ENCODE results near the gene PEG3. TPM values are rescaled to one million over a fixed set of nuclear protein-coding genes. Genes with fewer than 3 reads are reported as not detected.

The PEG3 gene
- total RNA-seq, 2 donors from 2014 or later, result 4.8 to 8.3 TPM

GRCh38 chr19:56875717-56876116, 35.2 kb upstream of the PEG3 start:
- Histone ChIP-seq H3K9me3 (peaks cover 0 to 11% of the 10 kb centered on the region in 2 donors), H3K4me3 (no peak overlapping the region), H3K27me3 (no peaks in the 10 kb centered on the region), H3K4me1 (no peaks in the 10 kb centered on the region), H3K27ac (no peak overlapping the region), H3K36me3 (no peaks in the 10 kb centered on the region)
- no peak for DNase-seq (ENCODE audit: low spot score)
- TF ChIP-seq, protein P1, sequence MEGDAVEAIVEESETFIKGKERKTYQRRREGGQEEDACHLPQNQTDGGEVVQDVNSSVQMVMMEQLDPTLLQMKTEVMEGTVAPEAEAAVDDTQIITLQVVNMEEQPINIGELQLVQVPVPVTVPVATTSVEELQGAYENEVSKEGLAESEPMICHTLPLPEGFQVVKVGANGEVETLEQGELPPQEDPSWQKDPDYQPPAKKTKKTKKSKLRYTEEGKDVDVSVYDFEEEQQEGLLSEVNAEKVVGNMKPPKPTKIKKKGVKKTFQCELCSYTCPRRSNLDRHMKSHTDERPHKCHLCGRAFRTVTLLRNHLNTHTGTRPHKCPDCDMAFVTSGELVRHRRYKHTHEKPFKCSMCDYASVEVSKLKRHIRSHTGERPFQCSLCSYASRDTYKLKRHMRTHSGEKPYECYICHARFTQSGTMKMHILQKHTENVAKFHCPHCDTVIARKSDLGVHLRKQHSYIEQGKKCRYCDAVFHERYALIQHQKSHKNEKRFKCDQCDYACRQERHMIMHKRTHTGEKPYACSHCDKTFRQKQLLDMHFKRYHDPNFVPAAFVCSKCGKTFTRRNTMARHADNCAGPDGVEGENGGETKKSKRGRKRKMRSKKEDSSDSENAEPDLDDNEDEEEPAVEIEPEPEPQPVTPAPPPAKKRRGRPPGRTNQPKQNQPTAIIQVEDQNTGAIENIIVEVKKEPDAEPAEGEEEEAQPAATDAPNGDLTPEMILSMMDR (IDR thresholded peaks at IDR 0.05), result no peak

DNA sequence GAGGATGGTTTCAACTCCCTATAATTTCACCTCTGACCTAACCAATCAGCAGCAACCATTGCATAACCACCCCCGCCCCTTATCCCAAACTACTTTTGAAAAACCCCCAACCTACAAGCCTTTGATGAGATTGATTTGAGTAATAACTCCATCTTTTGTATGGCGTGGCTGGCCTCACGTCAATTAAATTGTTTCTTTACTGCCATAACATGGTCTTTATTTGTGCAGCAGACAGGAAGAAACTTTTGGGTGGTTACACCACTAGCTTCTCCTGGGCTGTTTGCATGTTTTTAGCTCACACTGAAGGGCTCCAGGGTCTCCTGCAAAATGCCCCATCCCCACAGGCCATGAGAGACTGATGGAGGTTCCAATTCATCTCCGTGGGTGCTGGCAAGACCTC, 34.0 kb upstream of the PEG3 start:
- Histone ChIP-seq H3K4me1 (no peaks in the 10 kb centered on the region), H3K27ac (no peak overlapping the region)
- TF ChIP-seq, protein P1 (IDR thresholded peaks at IDR 0.05), result no peak

DNA sequence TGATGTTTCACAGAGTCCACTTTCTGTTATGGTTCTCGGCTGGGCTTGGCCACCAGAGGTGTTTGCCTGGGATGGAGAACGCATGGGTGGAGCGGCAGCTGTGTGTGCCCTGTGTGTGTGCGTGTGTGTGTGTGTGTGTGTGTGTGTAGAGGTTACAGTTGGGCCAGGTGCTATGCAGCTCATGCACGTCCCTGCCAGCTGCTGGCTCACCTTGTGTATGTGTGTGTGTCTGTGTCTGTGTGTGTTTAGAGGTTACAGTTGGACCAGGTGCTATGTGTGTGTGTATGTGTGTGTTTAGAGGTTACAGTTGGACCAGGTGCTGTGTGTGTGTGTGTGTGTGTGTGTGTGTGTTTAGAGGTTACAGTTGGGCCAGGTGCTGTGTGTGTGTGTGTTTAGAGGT, 33.0 kb upstream of the PEG3 start:
- Histone ChIP-seq H3K9me3 (peaks cover 0 to 10% of the 10 kb centered on the region in 2 donors), H3K36me3 (no peaks in the 10 kb centered on the region), H3K27ac (no peak overlapping the region), H3K4me1 (no peaks in the 10 kb centered on the region), H3K27me3 (no peaks in the 10 kb centered on the region), H3K4me3 (no peak overlapping the region)
- TF ChIP-seq, protein P1 (IDR thresholded peaks at IDR 0.05), result no peak
- no peak for DNase-seq (ENCODE audit: low spot score)

More for the DNA sequence above, 34.0 kb upstream of the PEG3 start:
- Histone ChIP-seq H3K36me3 (no peaks in the 10 kb centered on the region), H3K27me3 (no peaks in the 10 kb centered on the region), H3K4me3 (no peak overlapping the region), H3K9me3 (peaks cover 0 to 10% of the 10 kb centered on the region in 2 donors)
- DNase-seq (ENCODE audit: low spot score), result no peak

GRCh38 chr19:56869886-56870285, 29.4 kb upstream of the PEG3 start:
- no peak overlapping the region for H3K27ac ChIP-seq
- TF ChIP-seq, protein P1 (IDR thresholded peaks at IDR 0.05), result no peak
- no peak for DNase-seq (ENCODE audit: low spot score)
- H3K27me3 ChIP-seq, result no peaks in the 10 kb centered on the region
- H3K4me1 ChIP-seq, result no peaks in the 10 kb centered on the region
- H3K36me3 ChIP-seq, result no peaks in the 10 kb centered on the region
- peaks cover 0 to 8% of the 10 kb centered on the region in 2 donors for H3K9me3 ChIP-seq
- no peak overlapping the region for H3K4me3 ChIP-seq

DNA sequence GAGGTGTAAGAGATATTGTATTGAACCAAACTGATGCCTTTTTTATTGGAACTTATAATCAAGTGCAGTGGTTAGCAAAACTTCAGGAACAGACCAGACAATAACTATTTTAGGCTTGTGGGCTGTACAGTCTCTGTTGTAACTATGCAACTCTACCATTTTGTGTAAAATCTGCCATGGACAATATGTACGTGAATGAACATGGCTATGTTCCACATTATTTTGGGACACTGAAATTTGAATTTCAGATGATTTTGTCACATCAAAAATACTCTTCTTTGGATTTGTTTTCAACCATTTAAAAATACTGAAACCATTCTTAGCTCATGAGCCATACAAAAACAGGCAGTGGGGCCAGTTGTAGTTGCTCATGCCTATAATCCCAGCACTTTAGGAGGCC, 27.9 kb upstream of the PEG3 start:
- TF ChIP-seq, protein P1 (IDR thresholded peaks at IDR 0.05), result no peak
- no peak overlapping the region for H3K27ac ChIP-seq
- no peak overlapping the region for H3K4me3 ChIP-seq
- H3K4me1 ChIP-seq, result no peaks in the 10 kb centered on the region
- no peak for DNase-seq (ENCODE audit: low spot score)
- no peaks in the 10 kb centered on the region for H3K36me3 ChIP-seq
- no peaks in the 10 kb centered on the region for H3K27me3 ChIP-seq
- H3K9me3 ChIP-seq, result no peaks in the 10 kb centered on the region

DNA sequence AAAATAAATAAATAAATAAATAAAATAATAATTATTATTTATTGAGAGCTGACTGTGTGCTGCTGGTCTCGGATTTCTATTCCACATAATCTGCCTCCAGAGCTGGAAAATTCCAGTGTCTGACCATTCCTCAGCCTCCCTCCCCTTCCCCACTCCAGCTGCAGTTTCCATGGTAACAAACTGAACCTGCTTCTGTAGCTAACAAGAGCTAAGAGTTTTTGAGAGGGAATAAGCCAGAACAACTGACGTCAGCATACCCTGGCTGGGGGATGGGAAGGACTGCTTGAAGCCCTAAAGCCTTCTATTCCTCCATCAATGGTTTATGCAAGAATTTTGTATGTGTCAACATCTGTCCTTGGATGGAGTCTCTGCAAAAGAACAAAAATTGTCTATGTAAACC, 26.0 kb upstream of the PEG3 start:
- no peaks in the 10 kb centered on the region for H3K36me3 ChIP-seq
- TF ChIP-seq, protein P1 (IDR thresholded peaks at IDR 0.05), result no peak
- no peaks in the 10 kb centered on the region for H3K9me3 ChIP-seq
- H3K4me3 ChIP-seq, result no peak overlapping the region
- H3K27me3 ChIP-seq, result no peaks in the 10 kb centered on the region
- no peak for DNase-seq (ENCODE audit: low spot score)
- H3K27ac ChIP-seq, result no peak overlapping the region
- H3K4me1 ChIP-seq, result no peaks in the 10 kb centered on the region
